ENCODE measurements around the gene SSBP1. TPM values are rescaled to one million over a fixed set of nuclear protein-coding genes. Genes with fewer than 3 reads are reported as not detected.

Gene SSBP1
- total and polyA plus RNA-seq, 5 experiments from 2014 or later = 128 to 350 (median 341) TPM

DNA sequence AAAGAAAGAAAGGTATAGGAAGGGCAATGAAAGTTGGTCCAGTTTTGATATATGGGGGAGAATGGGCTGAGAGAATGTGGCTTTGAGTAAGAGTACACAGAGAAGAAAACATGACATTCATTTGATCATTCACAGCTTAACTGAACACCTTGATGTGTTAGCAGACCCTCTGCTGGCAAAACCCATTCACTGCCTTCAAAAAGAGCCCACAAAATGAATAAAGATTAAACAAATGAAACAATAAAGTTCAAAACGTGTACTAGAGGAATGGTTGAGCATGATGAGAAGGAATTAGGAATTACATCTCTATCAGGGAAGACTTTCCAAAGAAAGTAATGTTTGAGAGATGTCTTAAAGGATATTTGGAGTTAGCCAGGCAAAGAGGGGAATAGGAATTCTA, 27.9 kb upstream of the SSBP1 start:
- DNase-seq (peak in 2 of 10 donors; percentile 16 to 26), ATAC-seq (peak; percentile 42 to 57)
- Mint-ChIP-seq H3K9me3 (no peaks in the 10 kb centered on the region), H3K4me3 (no peak overlapping the region), H3K4me1 (peaks cover 0 to 4% (median under 1%) of the 10 kb centered on the region in 4 donors), H3K27ac (peak overlapping the region in 1 of 10 donors; percentile 7), H3K27me3 (no peaks in the 10 kb centered on the region), H3K36me3 (peaks cover 0 to 3% (median 0%) of the 10 kb centered on the region in 3 donors)
- POLR2A ChIA-PET = interaction anchor here (1.7 kb wide), 1 partner anchor 9 kb away, joined by 4 read pairs; no protein-coding TSS in a partner anchor

DNA sequence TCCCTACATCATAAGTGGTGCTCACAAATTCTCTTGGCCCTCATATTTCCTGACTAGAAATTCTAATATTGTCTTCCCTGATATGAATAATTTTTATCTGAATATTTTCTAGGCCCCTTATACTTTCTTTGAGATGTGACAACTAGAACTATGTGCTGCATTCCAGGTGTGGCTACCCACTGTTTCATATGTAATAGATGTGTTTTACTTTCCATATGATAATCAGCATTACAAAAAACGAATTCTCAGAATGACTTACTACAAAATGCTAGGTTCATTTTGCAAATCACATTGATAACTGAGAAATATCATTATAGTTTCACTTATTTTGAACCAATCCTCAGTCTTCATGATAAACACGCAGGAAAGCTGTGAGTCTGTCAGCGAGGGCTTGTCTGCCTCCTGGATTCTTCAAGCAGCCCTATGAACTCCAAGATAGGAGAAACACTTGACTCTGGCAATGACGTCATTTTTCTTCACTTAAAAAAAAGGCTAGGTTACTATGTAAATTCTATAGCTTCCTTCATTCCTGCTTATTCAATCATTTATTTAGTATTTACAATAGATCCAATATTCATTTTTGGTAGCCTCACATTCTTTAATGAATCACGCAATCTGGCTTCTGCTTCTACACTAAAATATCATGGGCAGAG, 25.4 kb upstream of the SSBP1 start:
- peaks cover 0 to 4% (median under 1%) of the 10 kb centered on the region in 4 donors for H3K4me1 Mint-ChIP-seq
- no peak overlapping the region for H3K27ac Mint-ChIP-seq
- no peak overlapping the region for H3K4me3 Mint-ChIP-seq
- POLR2A ChIA-PET = interaction anchor here (1.0 kb wide), 1 partner anchor 25 kb away, joined by 3 read pairs; the partner anchor contains the start of gene SSBP1
- peaks cover 0 to 4% (median 0%) of the 10 kb centered on the region in 3 donors for H3K36me3 Mint-ChIP-seq
- ATAC-seq (no peak), DNase-seq (no peak)
- H3K9me3 Mint-ChIP-seq = no peaks in the 10 kb centered on the region
- H3K27me3 Mint-ChIP-seq = no peaks in the 10 kb centered on the region

DNA sequence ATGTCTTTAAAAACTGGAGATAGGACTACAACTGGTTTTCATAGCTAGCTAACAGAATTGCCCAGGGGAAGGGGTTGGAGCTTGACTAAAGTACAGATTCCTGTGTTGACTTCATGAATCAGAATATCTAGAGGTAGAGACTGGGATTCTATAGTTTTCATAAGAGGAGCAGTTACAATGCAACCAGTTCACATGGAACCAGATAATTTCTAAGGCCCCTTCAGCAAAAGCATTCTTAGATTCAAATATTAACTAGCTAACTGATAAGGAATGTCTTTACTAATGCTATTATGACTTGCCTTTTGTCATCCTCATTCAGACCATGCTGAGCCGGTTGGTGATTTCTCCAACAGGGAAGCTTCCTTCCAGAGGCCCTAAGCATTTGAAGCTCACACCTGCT, 24.3 kb upstream of the SSBP1 start:
- H3K27me3 Mint-ChIP-seq = no peaks in the 10 kb centered on the region
- POLR2A ChIA-PET = no interaction called here

DNA sequence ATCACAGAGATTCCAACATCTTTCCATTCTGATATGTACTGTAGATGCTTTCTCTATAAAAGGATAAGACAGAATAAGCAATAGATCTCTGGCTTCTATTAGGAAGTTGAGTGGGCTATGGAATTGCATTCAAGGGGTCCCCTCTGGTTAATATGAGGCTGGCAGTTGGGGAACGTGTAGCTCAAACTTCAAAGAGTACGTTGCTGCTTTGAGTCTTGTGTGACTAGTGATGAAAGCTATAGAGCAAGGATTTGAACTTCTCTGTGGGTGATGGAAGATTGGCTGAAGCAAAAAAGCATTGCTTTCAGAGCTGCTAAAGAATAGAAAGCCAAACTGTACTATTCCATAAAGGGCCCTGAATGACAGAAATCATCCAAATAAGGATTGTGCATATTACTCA, 23.6 kb upstream of the SSBP1 start:
- H3K27ac Mint-ChIP-seq = no peak overlapping the region
- H3K9me3 Mint-ChIP-seq = no peaks in the 10 kb centered on the region
- DNase-seq (no peak), ATAC-seq (no peak)
- H3K4me1 Mint-ChIP-seq = peaks cover 0 to 4% (median under 1%) of the 10 kb centered on the region in 4 donors
- POLR2A ChIA-PET = interaction anchor here (0.7 kb wide), 1 partner anchor 65 kb away, joined by 3 read pairs; no protein-coding TSS in a partner anchor
- peaks cover 0 to 12% (median 4%) of the 10 kb centered on the region in 3 donors for H3K36me3 Mint-ChIP-seq
- H3K27me3 Mint-ChIP-seq = no peaks in the 10 kb centered on the region
- H3K4me3 Mint-ChIP-seq = no peak overlapping the region

More for the DNA sequence above, 24.3 kb upstream of the SSBP1 start:
- H3K9me3 Mint-ChIP-seq = no peaks in the 10 kb centered on the region
- H3K4me1 Mint-ChIP-seq = peaks cover 0 to 4% (median under 1%) of the 10 kb centered on the region in 4 donors
- H3K27ac Mint-ChIP-seq = no peak overlapping the region
- peaks cover 0 to 10% (median 4%) of the 10 kb centered on the region in 3 donors for H3K36me3 Mint-ChIP-seq
- no peak overlapping the region for H3K4me3 Mint-ChIP-seq
- no peak for ATAC-seq
- DNase-seq = no peak

DNA sequence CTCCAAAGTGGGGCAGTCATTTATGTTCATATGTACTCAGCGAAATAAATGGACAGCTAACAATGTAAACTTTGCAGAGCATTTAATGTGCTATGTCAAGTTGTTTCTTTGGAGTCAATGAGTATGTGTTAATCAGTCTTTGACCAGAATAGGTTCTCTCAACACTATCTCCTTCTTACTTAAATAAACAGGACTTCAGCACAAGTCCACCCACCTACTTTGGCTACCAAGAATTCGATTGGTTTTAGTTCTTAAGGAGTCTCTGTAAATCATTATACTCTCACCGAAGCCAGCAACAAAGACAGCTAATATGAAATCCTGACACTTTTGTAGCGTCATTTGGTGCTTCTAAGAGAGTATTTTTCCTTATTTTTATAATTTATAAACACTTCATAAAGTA, 23.1 kb upstream of the SSBP1 start:
- ATAC-seq = no peak
- Mint-ChIP-seq H3K27me3 (no peaks in the 10 kb centered on the region), H3K9me3 (no peaks in the 10 kb centered on the region), H3K4me1 (peaks cover 0 to 4% (median under 1%) of the 10 kb centered on the region in 4 donors), H3K36me3 (peaks cover 0 to 12% (median 4%) of the 10 kb centered on the region in 3 donors), H3K4me3 (no peak overlapping the region), H3K27ac (no peak overlapping the region)
- POLR2A ChIA-PET = interaction anchor here (0.7 kb wide), 1 partner anchor 66 kb away, joined by 3 read pairs; no protein-coding TSS in a partner anchor
- no peak for DNase-seq

DNA sequence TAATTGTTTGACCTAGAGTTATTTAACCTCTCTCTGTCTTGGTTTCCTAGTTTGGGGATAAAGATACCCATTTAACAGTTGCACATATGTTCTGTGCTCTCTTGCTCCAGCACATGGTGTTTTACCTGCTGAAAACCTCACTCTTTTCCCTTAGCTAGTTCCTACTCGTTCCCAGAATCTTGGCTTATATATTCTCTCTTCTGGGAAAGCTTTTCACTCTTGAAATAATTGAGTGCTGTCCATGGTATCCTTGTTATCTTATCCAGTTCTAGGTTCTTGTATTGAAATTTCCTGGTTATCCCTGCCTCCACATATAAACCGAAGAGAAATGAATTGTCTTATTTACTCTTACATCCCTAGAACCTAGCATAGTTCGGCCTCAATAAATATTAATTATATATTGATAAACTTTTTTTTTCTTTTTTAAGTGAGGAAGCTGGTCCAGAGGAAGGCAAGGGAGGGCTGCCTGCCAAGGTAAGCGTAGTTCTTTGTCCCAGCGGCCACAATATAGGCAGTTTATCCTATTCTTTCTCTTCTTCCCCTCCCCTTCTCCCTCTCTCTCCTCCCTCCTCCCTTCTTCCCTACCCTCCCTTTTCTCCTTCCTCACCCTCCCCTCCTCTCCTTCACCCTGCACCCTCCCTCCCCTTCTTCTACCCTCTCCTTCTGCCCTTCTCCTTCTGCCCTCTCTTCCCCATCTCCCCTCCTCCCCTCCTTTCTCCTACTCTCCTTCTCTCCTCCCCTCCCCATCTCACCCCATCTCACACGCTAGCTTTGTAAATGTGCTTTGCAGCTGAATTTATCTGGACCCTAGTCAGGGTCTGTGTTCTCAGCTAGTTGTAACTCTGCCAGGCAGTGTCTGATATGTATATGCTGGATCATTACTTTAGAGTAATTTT, 22.1 kb upstream of the SSBP1 start:
- DNase-seq (no peak), ATAC-seq (no peak)
- no peak overlapping the region for H3K4me3 Mint-ChIP-seq
- POLR2A ChIA-PET = no interaction called here
- H3K4me1 Mint-ChIP-seq = peaks cover 0 to 2% (median under 1%) of the 10 kb centered on the region in 4 donors
- H3K9me3 Mint-ChIP-seq = no peaks in the 10 kb centered on the region
- H3K36me3 Mint-ChIP-seq = peaks cover 0 to 12% (median 4%) of the 10 kb centered on the region in 3 donors
- no peaks in the 10 kb centered on the region for H3K27me3 Mint-ChIP-seq
- peak overlapping the region in 1 of 10 donors; percentile 19 for H3K27ac Mint-ChIP-seq

DNA sequence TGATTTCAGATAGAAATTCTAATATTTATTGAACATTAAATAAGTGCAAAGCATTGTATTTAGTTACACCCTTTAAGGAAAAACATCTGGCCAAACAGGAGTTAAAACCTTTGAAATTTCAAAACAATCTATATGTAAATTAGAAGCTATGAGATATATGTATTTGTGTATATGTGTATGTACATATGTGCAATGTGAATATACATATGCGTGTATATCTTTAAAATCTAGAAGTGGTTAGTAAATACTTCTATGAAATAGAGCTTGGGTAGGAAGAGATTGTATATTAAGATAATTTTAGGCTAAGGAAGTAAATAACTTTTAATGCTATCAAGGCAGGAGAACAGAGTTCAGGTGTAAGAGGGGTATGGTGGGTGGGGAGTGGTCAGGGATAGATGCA, 20.7 kb upstream of the SSBP1 start:
- Mint-ChIP-seq H3K4me1 (no peaks in the 10 kb centered on the region), H3K36me3 (peaks cover 0 to 12% (median 5%) of the 10 kb centered on the region in 3 donors), H3K27ac (no peak overlapping the region), H3K9me3 (no peaks in the 10 kb centered on the region), H3K27me3 (no peaks in the 10 kb centered on the region), H3K4me3 (no peak overlapping the region)
- POLR2A ChIA-PET = no interaction called here
- no peak for ATAC-seq
- DNase-seq = no peak

DNA sequence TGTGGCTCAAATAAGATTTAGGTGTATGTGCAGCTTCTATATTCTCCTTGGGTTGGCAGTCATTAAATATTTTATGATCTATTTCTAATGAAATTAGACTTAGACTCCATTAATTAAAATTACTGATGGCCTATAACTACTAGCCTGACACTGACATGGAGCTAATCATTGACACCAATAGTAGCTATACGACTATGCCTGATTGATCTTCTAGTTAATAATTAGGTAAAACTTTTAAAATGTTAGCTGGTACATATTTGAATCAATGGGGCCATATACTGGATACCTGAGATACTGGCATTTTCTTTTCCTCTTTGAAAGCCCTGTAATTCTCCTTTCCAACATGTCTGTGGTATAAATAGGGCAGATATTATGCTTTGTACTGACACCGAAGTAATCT, 15.6 kb upstream of the SSBP1 start:
- Mint-ChIP-seq H3K9me3 (no peaks in the 10 kb centered on the region), H3K36me3 (peaks cover 0 to 20% (median 8%) of the 10 kb centered on the region in 3 donors), H3K4me1 (no peaks in the 10 kb centered on the region), H3K27ac (no peak overlapping the region), H3K4me3 (no peak overlapping the region), H3K27me3 (no peaks in the 10 kb centered on the region)
- no peak for DNase-seq
- POLR2A ChIA-PET = no interaction called here
- no peak for ATAC-seq

DNA sequence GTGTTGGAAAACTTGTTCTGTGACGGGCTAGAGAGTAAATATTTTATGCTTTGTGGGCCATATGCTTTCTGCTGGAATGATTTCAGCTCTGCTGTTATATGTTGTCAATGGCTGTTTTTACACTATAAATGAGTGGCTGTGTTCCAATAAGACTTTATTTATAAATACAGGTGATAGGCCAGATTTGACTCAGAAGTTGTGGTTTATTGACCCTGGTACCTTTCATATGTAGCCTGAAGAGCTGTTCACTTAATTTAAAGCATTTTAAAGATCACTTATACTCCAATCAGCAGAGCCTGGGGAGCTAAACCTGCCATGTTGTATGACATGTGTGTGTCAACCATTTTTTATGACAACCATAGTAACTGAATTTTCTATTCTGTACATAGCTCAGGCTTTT, 9.1 kb upstream of the SSBP1 start:
- DNase-seq = no peak
- ATAC-seq = no peak
- no peaks in the 10 kb centered on the region for H3K9me3 Mint-ChIP-seq
- peaks cover 0 to 2% (median 0%) of the 10 kb centered on the region in 3 donors for H3K36me3 Mint-ChIP-seq
- POLR2A ChIA-PET = interaction anchor here (1.2 kb wide), 1 partner anchor 75 kb away, joined by 3 read pairs; no protein-coding TSS in a partner anchor
- no peak overlapping the region for H3K27ac Mint-ChIP-seq
- no peak overlapping the region for H3K4me3 Mint-ChIP-seq
- peaks cover 0 to 2% (median 0%) of the 10 kb centered on the region in 4 donors for H3K4me1 Mint-ChIP-seq
- H3K27me3 Mint-ChIP-seq = no peaks in the 10 kb centered on the region

DNA sequence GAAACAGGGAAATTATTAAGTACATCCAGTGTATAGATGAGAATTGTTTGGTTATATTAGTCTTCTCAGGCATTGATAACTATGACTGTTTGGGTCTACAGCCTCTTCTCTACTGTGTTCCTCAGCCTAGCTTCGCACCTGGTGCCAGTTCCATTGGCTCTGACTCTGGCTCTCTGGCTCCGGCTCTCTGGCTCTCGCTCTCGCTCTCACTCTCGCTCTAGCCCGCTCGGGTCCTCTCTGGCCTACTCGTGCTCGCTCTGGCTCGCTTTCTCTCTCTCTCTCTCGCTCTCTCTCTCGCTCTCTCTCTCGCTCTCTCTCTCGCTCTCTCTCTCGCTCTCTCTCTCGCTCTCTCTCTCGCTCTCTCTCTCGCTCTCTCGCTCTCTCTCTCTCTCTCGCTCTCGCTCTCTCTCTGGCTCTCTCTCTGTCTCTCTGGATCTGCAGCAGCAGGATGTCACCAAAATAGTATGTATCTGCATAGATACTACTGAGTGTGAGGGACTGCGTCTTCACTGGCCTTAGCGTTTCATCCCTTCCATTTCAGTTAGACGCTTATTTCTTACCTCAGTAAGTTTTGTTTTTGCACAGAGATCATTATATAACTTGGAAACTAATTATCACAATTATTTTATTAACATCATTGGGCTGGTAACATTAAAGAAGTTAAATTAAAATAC, 6.5 kb upstream of the SSBP1 start:
- Mint-ChIP-seq H3K36me3 (no peaks in the 10 kb centered on the region), H3K4me3 (no peak overlapping the region), H3K27me3 (no peaks in the 10 kb centered on the region), H3K9me3 (no peaks in the 10 kb centered on the region), H3K4me1 (peaks cover 0 to 3% (median 1%) of the 10 kb centered on the region in 4 donors), H3K27ac (no peak overlapping the region)
- POLR2A ChIA-PET = interaction anchor here (0.7 kb wide), 1 partner anchor 1008 kb away, joined by 3 read pairs; no protein-coding TSS in a partner anchor
- ATAC-seq (no peak), DNase-seq (no peak)

DNA sequence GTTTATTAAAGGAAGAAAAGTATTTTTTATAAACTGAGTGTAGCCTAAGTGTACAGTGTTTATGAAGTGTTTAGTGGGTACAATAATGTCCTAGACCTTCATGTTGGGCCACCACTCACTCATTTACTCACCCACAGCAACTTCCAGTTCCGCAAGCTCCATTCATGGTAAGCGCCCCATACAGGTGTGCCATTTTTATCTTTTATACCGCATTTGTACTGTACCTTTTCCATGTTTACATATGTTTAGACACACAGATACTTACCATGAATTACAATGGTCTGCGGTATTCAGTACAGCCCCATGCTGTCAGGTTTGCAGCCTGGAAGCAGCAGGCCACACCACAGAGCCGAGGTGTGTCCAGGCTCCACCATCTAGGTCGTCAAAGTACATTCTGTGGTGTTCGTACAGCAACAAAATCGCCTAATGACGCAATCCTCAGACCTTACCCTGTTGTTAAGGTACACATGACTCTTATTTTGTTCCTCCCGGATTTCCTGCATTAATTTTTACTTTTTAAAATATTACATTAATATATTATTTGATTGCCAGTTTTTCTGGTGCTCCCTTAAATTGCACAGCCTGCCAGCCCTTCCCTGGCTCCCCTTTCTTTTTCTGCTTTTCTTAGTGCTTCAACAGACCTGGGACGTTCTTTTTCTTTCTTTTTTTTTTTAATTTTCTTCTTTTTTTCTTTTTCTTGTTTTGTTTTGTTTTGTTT, 881 bp upstream of the SSBP1 start:
- Mint-ChIP-seq H3K4me3 (peak overlapping the region; percentile 95 to 99 (median 98)), H3K9me3 (no peaks in the 10 kb centered on the region), H3K36me3 (peaks cover 2 to 31% (median 4%) of the 10 kb centered on the region in 3 donors), H3K27me3 (no peaks in the 10 kb centered on the region), H3K27ac (peak overlapping the region; percentile 98 to 99 (median 98)), H3K4me1 (peaks cover 19 to 49% (median 44%) of the 10 kb centered on the region in 4 donors)
- DNase-seq (peak in 7 of 10 donors; percentile 8 to 59 (median 48)), ATAC-seq (peak in 1 of 2 donors; percentile 30)
- POLR2A ChIA-PET = interaction anchor here (0.8 to 5.9 kb wide), 7 partner anchors 12 to 722 kb away, joined by 3 to 75 read pairs (median 16); partner anchors contain the start of genes AGK, DENND11, MRPS33 and WEE2

Data from naive thymus-derived CD8-positive, alpha-beta T cell (primary cell).